DND-41 (cell line): ENCODE measurements around the gene OTC.

Experiments used
- ATAC-seq: fragments of 200-7000 bp; cut with Tn5 transposase; 3 replicates; pipeline ENCODE4 v1.9.1; 2021; ENCODE audit warnings: low read depth; ENCODE audit not compliant: insufficient read depth
- DNase-seq: peaks from one replicate; pipeline ENCODE4 v3.0.0-alpha.2; 2020
- H2AFZ ChIP-seq: 2 replicates; pipeline ENCODE4 v1.6.0; 2012; ENCODE audit warnings: low read depth, low read length
- H3K27ac ChIP-seq: 2 replicates; pipeline ENCODE4 v1.5.1; 2012; ENCODE audit warnings: low read length, inconsistent platforms
- H3K27me3 ChIP-seq: fragments of 200-600 bp; sonication (generic); 2 replicates; pipeline ENCODE4 v1.6.0; 2012; ENCODE audit warnings: low read length, mild to moderate bottlenecking, inconsistent platforms; ENCODE audit not compliant: insufficient read depth, poor library complexity
- H3K36me3 ChIP-seq: 2 replicates; pipeline ENCODE4 v1.5.1; 2012; ENCODE audit warnings: low read length, inconsistent platforms; ENCODE audit not compliant: insufficient read depth
- H3K4me1 ChIP-seq: 2 replicates; pipeline ENCODE4 v1.5.1; 2012; ENCODE audit warnings: mild to moderate bottlenecking, low read length; ENCODE audit not compliant: insufficient read depth
- H3K4me2 ChIP-seq: 2 replicates; pipeline ENCODE4 v1.6.0; 2012; ENCODE audit warnings: mild to moderate bottlenecking, moderate library complexity, low read length, inconsistent platforms; ENCODE audit not compliant: insufficient read depth
- H3K4me3 ChIP-seq, 2 experiments: fragments of 200-600 bp in 1 of 2; shearing (Covaris generic) in 1 of 2; 2 replicates each; pipeline ENCODE4 v1.5.1; 2012 to 2016; ENCODE audit warnings: inconsistent platforms in 2 of 2, low read length in 2 of 2, mild to moderate bottlenecking in 2 of 2, low read depth in 1 of 2, moderate library complexity in 1 of 2
- H3K79me2 ChIP-seq: 2 replicates; pipeline ENCODE4 v1.6.0; 2012; ENCODE audit warnings: low read length, inconsistent platforms; ENCODE audit not compliant: insufficient read depth
- H3K9ac ChIP-seq: 2 replicates; pipeline ENCODE4 v1.6.0; 2012; ENCODE audit warnings: low read depth, mild to moderate bottlenecking, inconsistent platforms, low read length, moderate library complexity
- H3K9me3 ChIP-seq: 2 replicates; pipeline ENCODE4 v1.5.1; 2012; ENCODE audit warnings: low read length, moderate library complexity, mild to moderate bottlenecking, inconsistent platforms; ENCODE audit not compliant: insufficient read depth, severe bottlenecking
- H4K20me1 ChIP-seq: 2 replicates; pipeline ENCODE4 v1.6.0; 2012; ENCODE audit warnings: low read length; ENCODE audit not compliant: insufficient read depth
- CTCF ChIP-seq: IDR thresholded peaks from 2 replicates; pipeline ENCODE4 v1.5.1; 2012; ENCODE audit warnings: borderline replicate concordance, low read length, moderate library complexity, mild to moderate bottlenecking; ENCODE audit not compliant: poor library complexity, severe bottlenecking; ENCODE audit errors: extremely low read depth
- EZH2 ChIP-seq: IDR thresholded peaks from 3 replicates; pipeline ENCODE4 v1.6.1; 2012; ENCODE audit warnings: borderline replicate concordance, low read depth, mild to moderate bottlenecking, moderate library complexity, low read length, inconsistent platforms; ENCODE audit not compliant: severe bottlenecking

The OTC gene

GRCh38 chrX:38346150-38346549, 6.3 kb upstream of the OTC start:
- no peaks in the 10 kb centered on the region for H3K36me3 ChIP-seq
- no peaks in the 10 kb centered on the region for H3K27me3 ChIP-seq
- H3K27ac ChIP-seq, result no peak overlapping the region
- H3K79me2 ChIP-seq, result no peaks in the 10 kb centered on the region
- no peak overlapping the region for H3K4me2 ChIP-seq
- DNase-seq (no peak), ATAC-seq (no peak)
- H3K4me1 ChIP-seq, result no peaks in the 10 kb centered on the region
- no peak overlapping the region for H2AFZ ChIP-seq
- H3K9me3 ChIP-seq, result no peaks in the 10 kb centered on the region
- TF ChIP-seq CTCF, result no peak
- no peak overlapping the region for H3K4me3 ChIP-seq
- no peak overlapping the region for H3K9ac ChIP-seq
- no peaks in the 10 kb centered on the region for H4K20me1 ChIP-seq

GRCh38 chrX:38347136-38347535, 5.3 kb upstream of the OTC start:
- H3K4me2 ChIP-seq, result no peak overlapping the region
- H3K4me1 ChIP-seq, result no peaks in the 10 kb centered on the region
- H3K36me3 ChIP-seq, result no peaks in the 10 kb centered on the region
- no peak overlapping the region for H3K27ac ChIP-seq
- H3K9me3 ChIP-seq, result no peaks in the 10 kb centered on the region
- no peak overlapping the region for H3K4me3 ChIP-seq
- no peaks in the 10 kb centered on the region for H3K27me3 ChIP-seq
- ATAC-seq, result no peak
- no peak for TF ChIP-seq CTCF
- TF ChIP-seq EZH2, result no peak
- H2AFZ ChIP-seq, result no peak overlapping the region
- no peaks in the 10 kb centered on the region for H4K20me1 ChIP-seq
- H3K79me2 ChIP-seq, result no peaks in the 10 kb centered on the region
- H3K9ac ChIP-seq, result no peak overlapping the region
- no peak for DNase-seq

- Histone ChIP-seq H3K36me3 (no peaks in the 10 kb centered on the region), H3K9me3 (no peaks in the 10 kb centered on the region)
- no peak for DNase-seq
Measured at GRCh38 chrX:38351346-38351745, 1.1 kb upstream of the OTC start.

More at GRCh38 chrX:38351346-38351745, 1.1 kb upstream of the OTC start:
- ATAC-seq, result no peak
- no peak overlapping the region for H3K9ac ChIP-seq
- H3K4me3 ChIP-seq, result no peak overlapping the region
- no peaks in the 10 kb centered on the region for H3K27me3 ChIP-seq
- H4K20me1 ChIP-seq, result no peaks in the 10 kb centered on the region
- TF ChIP-seq CTCF (no peak), EZH2 (no peak)
- no peak overlapping the region for H3K4me2 ChIP-seq
- no peaks in the 10 kb centered on the region for H3K79me2 ChIP-seq
- no peak overlapping the region for H3K27ac ChIP-seq
- no peak overlapping the region for H2AFZ ChIP-seq
- no peaks in the 10 kb centered on the region for H3K4me1 ChIP-seq
